ENCODE data around the gene LRCH4.

- no peak for TF ChIP-seq EZH2 (IDR thresholded peaks at IDR 0.05; ENCODE audit: borderline replicate concordance, insufficient read depth, low read depth, low read length, poor library complexity, severe bottlenecking)
- TF ChIP-seq CTCF (IDR thresholded peaks at IDR 0.05), result no peak
Measured at GRCh38 chr7:100586266-100587025, 517 bp upstream of the LRCH4 start, which contains the start of gene FBXO24.
